ENCODE results near the gene TOP3B.

Gene TOP3B

GRCh38 chr22:22010358-22010757, 27.8 kb upstream of the TOP3B start:
- no peak for DNase-seq

DNA sequence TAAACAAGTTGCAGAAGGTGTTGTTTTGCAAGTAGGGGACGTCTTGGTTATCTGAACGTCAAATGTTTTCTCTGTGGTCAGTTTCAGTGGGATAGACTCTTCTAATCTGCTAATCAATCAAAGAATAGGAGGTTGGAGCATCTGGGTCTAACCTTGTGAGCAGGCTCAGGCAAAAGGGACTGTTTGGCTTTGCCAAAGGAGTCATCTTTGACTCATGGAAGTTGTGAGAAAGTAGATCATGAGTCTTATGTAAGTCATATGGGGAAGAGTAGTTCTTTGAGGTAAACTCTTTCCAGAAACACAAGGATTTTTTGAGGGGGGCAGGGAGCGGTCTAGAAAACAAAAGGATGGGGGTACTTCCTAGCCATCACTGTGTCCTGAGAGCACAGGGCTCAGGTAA, 27.1 kb upstream of the TOP3B start:
- DNase-seq: no peak

- DNase-seq: no peak
Measured at GRCh38 chr22:22006596-22006990, 24.0 kb upstream of the TOP3B start.

- no peak for DNase-seq
Measured at GRCh38 chr22:22005945-22006595, 23.5 kb upstream of the TOP3B start.

DNA sequence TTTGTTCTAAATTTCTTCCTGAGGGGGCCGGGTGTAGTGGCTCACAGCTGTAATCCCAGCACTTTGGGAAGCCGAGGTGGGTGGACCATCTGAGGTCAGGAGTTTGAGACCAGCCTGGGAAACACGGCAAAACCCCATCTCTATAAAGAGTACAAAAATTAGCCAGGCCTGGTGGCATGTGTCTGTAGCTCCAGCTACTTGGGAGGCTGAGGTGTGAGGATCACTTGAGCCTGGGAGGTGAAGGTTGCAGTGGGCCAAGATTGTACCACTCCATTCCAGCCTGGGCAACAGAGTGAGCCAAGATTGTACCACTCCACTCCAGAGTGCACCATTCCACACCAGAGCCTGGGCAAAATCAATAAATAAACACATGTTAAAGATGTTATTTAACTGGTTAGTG, 20.6 kb upstream of the TOP3B start:
- DNase-seq: no peak

GRCh38 chr22:22002526-22003055, 20.0 kb upstream of the TOP3B start:
- DNase-seq: no peak

- no peak for DNase-seq
Measured at GRCh38 chr22:22001664-22002525, 19.3 kb upstream of the TOP3B start.

DNA sequence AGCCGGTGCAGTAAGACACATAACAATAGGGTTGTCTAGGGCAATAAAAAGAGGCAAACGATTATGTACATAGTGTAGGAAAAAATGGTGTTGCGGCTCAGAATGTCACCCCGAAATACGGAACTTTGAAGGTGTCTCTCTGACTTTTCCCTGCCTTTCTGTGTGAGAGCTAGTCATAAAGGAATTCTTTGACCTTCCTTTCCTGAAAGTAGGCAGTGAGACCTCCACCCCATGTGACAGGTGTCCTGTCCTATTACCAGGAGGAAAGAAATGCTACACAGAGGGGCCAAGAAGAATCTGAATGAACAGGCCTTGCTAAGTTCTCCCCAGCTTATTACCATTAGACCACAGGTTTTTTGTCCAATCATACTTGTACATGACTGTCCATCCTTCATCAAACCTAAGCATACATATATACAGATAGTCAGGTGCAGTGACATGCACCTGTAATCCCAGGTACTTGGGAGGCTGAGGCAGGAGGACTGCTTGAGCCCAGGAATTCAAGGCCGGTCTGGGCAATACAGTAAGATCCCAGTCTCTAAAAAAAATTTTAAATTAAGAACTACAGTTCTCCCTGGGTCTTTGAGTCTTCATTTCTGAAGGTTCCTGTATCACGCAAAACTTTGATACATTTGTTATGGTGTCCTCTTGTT, 16.1 kb upstream of the TOP3B start:
- DNase-seq: no peak

- no peak for DNase-seq
Measured at GRCh38 chr22:21996175-21996720, 13.7 kb upstream of the TOP3B start.

- no peak for DNase-seq
Measured at GRCh38 chr22:21995660-21996059, 13.1 kb upstream of the TOP3B start.

DNA sequence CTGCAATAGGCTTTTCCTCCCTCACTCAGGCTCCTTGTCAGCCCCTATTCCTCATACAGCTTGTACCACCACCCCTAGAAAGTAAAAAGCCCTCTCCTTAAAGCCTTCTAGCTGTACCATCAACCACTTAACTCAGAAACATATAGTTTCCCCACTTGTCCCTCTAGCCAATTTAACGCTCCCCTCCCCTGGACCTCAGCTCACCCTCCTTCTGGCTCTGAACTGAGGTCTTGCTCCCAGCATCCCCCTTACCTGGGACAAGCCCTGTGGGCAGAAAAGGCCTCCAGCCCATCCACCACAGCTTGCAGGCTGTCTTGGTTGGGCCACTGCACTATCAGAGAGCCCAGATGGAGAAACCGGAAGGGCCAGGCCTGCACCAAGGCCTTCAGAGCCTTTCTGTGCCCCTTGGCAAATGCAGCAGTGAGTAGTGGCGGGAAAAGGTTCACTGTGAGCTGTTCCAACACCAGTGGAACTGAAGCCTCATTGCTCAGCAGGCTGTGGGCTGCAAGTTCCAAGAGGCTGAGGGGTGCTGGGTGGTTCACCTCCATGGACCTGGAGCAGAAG, 12.4 kb upstream of the TOP3B start:
- DNase-seq: no peak

DNA sequence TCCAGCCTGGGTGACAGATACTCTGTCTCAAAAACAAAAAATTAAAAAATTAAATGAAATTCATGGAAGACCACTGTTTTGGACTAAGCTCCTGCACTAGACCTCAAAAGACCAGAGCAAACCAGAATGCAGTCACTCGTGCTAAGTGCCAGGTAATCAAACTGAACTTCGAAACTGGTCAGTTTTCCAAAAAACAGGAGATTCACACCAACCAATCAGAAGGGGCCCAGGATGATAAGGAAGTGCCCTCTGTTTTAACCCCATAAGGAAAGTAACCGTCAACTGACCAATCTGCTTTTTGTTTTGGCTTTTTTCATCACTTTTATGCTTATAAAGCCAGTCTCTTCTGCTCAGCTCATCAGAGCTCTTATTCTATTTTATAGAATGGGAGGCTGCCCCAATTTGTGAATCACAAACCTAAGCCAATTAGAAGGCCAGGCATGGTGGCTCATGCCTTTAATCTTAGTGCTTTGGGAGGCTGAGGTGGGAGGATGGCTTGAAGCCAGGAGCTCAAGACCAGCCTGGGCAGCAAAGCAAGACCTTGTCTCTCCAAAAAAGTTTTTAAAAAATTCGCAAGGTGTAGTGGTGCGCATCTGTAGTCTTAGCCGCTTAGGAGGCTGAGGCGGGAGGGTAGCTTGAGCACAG, 10.1 kb upstream of the TOP3B start:
- no peak for DNase-seq

DNA sequence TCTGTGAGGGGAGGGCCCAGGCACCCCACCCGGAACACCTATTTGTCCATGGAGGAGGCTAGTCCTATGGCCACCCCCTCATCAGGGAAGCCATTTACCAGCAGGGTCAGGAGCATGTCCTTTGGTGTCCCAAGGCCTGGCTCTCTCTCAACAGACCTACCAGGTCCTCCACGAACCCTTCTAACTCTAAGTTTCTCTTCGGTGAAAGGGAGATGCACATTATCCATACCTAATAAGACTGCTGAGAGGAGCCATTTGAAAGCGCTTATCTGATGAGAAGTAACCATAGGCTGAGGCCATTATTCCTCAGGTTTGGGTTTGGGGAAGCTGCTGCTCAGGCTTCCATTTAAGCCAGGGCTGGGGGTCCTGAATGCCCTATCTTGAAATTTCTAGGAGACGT, 9.2 kb upstream of the TOP3B start:
- no peak for DNase-seq

DNA sequence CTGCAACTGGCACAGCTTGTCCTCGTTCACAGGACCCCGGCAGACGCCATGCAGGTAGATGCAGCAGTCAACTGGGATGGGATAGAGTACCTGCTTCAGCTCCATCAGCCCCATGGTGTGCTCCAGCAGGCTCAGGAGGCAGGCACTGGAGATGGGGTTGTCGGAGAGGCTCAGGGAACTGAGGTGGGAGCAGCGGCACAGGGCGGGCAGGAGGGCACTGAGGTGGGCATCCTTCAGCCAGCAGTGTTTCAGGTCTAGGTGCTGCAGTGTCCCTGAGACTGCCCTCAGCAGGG, 8.7 kb upstream of the TOP3B start:
- no peak for DNase-seq

DNA sequence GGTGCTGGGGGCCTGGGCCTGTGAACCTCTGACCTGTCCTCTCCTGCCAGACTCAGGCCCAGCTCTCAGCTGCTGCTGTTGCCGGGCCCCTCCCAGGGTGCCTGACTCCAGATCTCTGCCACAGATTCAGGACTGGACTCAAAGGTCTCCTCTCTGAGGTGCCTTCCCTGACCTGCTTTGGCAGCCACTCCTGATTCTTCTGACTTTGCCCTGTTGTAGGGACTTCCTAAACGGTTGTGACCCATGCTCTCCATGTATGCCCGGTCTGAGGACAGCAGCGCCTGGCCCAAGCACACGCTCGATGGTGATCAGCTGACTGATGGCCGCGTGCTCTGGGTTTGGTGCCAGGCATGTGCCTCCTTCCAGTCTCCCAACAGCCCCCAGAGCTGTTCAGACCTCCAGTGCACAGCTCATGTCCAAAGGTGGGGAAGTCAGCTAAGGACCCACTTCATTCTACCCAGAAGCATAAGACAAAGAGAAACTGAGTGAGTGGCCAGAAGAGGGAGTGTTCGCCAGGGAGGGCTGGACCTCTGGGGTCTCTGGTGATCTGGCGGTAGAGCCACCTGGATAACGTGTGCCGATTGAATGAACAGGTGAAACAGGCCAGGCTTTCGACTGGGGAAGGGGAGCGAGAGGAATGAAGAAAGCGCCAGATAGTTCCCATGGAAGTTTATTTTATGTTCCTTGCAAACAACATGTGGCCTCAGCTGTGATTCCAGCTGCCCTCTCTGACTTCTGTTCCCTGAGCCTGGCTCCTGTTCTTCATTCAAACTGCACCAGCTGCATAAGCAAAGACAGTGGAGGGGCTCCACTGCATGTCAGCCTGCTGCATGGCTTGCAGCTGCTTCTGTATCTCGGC, 8.1 kb upstream of the TOP3B start:
- no peak for DNase-seq

DNA sequence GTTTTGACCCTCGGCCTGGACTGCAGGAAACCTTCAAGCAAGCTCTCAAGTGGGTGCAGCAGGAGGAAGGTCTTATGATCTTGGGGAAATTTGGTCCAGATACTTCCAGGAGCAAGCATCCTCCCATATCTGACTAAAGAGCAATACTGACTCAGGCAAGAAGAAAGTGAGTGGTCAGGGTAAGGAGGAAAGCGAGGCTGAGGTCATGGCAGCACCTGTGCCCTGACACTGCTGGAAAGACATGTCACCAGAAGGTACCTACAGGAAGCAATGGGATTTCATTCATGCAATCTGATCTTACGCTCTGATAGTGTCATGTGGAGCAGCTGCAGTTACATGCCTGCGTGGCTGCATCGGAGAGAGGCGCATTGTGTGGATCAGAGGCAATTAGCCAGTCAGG, 6.5 kb upstream of the TOP3B start:
- peak in 1 of 3 experiments; percentile 13 for DNase-seq

GRCh38 chr22:21985214-21985613, 2.6 kb upstream of the TOP3B start:
- DNase-seq: no peak

DNA sequence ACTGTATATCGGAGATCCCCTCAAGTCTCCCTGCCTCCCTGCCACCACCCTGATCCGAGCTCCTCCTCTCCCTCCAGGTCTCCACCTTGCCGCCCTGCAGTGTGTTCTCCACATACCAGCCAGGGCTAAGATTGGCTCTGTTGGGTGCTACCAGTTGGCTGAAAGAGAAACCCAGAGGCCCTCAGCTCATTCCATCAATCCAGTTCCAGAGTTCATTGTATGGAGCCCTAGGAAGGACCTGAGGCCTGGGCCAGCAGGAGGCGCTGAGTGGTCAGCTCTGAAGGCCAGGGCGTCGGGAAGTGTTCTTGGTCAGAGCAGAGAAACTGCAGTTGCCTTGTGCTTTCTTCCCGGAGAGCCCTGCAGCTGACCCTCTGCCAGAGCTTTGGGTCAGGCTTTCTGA, 2.2 kb upstream of the TOP3B start:
- no peak for DNase-seq

- no peak for DNase-seq
Measured at GRCh38 chr22:21981874-21982273, 713 bp downstream of the TOP3B start.

DNA sequence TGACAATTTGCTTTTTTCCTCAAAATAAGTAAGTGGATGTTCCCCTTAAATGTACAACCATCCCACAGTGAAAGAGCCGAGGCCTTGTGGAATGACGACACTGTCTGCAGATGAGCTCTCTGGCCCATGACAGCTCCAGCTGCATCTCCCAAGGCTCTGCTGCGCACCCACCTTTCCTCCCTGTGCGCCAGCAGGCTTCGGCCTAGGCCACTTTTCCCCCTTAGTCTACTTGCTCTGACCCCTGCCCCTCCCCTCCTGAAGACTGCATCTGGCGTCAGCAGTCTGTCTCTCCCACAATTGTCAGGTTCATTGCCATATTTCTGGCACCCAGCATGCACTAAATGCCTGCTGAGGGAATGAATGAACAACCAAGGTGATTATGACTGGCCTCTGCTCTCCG, 2.0 kb downstream of the TOP3B start:
- no peak for DNase-seq

- no peak for DNase-seq
Measured at GRCh38 chr22:21978564-21979386, 3.8 kb downstream of the TOP3B start.

All from NCI-H1417 (cell line).